ENCODE results near the gene ADIPOR2. TPM values are rescaled to one million over a fixed set of nuclear protein-coding genes. Genes with fewer than 3 reads are reported as not detected.

ADIPOR2 gene
- total RNA-seq, 1 donor: 18.3 TPM

DNA sequence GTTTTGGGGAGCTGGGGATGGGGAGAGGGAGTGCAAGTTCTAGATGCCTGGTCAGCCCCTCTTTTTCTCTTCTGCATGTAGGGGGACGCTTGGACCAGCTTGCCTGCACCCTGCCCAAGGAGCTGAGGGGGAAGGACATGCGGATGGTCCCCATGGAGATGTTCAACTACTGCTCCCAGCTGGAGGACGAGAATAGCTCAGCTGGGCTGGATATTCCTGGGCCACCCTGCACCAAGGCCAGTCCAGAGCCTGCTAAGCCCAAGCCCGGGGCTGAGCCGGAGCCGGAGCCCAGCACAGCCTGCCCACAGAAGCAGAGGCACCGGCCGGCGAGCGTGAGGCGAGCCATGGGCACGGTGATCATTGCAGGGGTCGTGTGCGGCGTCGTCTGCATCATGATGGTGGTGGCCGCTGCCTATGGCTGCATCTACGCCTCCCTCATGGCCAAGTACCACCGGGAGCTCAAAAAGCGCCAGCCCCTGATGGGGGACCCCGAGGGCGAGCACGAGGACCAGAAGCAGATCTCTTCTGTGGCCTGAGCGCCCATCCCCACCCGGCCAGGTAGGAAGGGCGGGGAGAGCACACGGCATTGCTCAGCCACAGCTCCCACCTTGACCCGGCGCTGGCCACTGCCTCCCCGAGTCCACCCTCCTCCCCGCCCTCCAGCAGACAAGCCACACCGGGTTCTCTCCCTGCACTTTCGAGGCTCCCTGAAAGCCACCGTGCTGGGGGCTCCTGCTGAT lies 143.5 kb downstream of the ADIPOR2 start:
- Histone ChIP-seq H3K9me3 (ENCODE audit: low read depth, low read length) (no peaks in the 10 kb centered on the region), H3K4me3 (ENCODE audit: low read length) (no peak overlapping the region), H3K27me3 (ENCODE audit: insufficient read depth, low read length) (peaks cover 4% of the 10 kb centered on the region), H3K4me1 (ENCODE audit: insufficient read depth, low read length) (no peaks in the 10 kb centered on the region)

DNA sequence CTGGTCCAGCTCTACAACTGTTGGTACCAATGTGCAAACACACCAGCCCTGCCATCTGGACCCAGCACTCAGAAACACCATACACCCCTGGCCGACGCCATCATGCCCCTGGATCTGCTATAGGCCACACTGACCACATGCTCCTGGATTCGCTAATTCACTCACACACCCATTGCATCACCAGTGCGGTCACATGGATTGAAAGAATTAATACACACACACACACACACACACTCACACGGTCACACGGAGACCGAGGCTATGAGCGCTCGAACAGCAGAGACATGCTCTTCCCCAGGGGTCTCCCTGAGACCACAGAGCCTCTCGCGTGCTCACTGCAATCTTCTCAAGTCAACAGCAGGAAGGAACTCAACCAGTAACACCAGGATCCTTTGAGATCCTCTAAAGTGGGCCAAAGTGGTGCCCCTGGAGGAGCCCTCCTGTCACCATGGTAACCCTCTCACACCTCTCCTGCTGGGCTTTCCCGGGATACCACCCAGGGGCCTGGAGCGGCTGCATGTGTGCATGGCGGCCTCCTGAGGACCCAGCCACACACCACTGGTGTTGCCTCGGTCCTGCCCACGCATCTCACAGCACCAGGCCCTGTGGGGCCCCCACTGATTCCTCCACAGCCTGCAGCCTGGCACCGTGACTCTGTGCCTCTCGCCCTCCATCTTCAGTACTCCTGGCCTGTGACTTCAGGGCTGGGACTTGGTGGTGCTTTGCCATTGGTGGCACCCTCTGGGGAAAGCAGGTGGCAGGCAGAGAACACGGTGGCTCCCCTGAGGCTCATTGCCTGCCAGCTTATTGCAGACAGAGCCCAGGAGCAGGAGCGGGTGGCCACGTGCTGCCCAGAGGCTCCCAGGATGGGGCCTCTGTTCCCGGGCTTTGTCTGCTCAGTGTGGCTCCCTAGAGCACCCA lies 144.6 kb downstream of the ADIPOR2 start:
- Histone ChIP-seq H3K27me3 (ENCODE audit: insufficient read depth, low read length) (peaks cover 4% of the 10 kb centered on the region), H3K4me1 (ENCODE audit: insufficient read depth, low read length) (no peaks in the 10 kb centered on the region), H3K4me3 (ENCODE audit: low read length) (no peak overlapping the region), H3K9me3 (ENCODE audit: low read depth, low read length) (no peaks in the 10 kb centered on the region)

DNA sequence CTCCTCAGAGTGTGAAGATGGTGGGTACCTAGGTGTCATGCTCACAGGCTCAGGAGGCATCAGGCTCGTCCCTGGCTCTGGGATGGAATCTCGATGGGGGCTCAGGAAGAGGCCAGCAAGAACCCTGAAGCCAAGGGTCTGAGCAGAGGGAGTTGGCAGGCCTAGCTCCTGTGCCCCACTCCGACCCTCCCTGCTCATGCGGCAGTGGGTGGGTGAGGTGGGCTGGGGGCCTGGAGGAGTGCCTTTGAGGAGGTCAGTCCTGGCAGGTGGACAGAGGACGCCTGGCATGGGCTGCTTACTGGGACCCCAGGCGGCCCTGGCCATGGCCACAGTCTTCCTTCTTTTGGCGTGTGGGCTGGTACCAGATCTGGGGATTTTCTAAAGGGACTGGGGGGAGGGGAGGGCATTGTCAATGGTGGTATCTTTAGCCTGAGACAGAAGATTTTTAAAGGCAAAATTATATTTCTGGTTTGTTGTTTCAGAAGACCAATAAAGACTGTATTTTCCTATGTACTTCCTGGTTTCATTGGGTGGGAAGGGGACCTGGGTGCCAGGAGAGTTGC lies 145.5 kb downstream of the ADIPOR2 start:
- Histone ChIP-seq H3K27me3 (ENCODE audit: insufficient read depth, low read length) (peaks cover 1% of the 10 kb centered on the region), H3K4me1 (ENCODE audit: insufficient read depth, low read length) (no peaks in the 10 kb centered on the region), H3K4me3 (ENCODE audit: low read length) (no peak overlapping the region)

DNA sequence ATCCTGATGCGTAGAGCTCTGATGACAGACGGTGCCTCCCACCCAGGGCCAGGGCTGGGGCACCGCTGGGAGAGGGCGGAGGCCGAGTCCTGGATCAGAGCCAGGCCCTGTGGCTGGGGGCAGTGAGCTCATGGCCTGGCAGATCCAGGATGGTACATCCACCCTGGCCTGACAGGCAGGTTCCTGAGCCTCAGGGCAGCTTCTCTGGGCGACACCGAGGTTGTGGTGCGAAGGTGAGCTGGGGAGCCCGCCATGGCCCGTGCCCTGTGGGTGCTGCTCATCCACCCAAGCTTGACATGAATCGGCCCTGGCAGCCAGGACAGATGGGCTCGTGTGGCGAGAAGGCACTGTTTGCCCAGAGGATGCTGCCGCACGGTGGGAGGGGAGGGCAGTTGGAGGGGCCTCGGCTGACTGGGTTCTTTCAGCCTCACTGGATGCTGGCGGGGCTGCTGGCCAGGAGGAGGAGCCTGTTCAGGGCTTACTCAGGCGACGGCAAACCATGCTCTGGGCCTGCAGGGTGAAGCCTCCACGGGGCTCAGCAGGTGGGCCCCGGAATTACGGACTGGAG lies 146.1 kb downstream of the ADIPOR2 start:
- no peaks in the 10 kb centered on the region for H3K27me3 ChIP-seq (ENCODE audit: insufficient read depth, low read length)
- no peak overlapping the region for H3K4me3 ChIP-seq (ENCODE audit: low read length)
- no peaks in the 10 kb centered on the region for H3K9me3 ChIP-seq (ENCODE audit: low read depth, low read length)
- H3K4me1 ChIP-seq (ENCODE audit: insufficient read depth, low read length): peaks cover 2% of the 10 kb centered on the region

More for the DNA sequence above, 145.5 kb downstream of the ADIPOR2 start:
- H3K9me3 ChIP-seq (ENCODE audit: low read depth, low read length): no peaks in the 10 kb centered on the region

DNA sequence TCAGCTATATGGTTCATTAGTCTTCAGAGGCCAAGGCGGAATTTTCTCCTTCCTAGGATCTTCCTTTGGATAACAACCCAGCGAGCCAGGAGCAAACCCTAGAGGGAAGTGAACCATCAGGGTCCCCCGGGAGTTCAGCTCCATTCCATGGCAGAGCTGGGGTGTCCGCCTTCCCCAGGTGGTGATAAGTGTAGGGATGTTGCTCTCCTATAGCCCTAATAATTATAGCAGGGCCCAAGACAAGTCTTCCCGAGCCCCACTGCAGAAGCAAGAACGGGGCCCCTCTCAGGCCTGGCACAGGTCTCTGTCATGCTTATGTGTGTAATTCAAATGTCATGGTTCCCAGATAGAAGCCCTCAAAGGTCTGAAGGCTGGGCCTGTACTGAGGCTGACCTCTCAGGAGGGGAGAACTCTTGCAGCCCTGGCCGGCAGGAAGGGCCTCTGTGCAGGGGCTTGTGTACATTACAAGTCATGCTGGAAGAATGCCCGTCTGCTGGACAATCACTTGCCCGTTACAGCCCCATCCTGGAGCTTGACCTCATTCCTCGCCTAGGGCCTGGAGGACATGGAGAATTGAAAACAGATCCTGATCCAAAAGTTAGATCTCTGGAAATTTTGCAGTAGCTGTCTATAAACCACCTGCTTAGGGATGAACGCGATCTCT lies 146.8 kb downstream of the ADIPOR2 start:
- Histone ChIP-seq H3K4me3 (ENCODE audit: low read length) (no peak overlapping the region), H3K9me3 (ENCODE audit: low read depth, low read length) (no peaks in the 10 kb centered on the region), H3K27me3 (ENCODE audit: insufficient read depth, low read length) (no peaks in the 10 kb centered on the region), H3K4me1 (ENCODE audit: insufficient read depth, low read length) (peaks cover 5% of the 10 kb centered on the region)

Other genes with a start within 250 kb of the ADIPOR2 start
- gene FBXL14, start 96.5 kb upstream of the ADIPOR2 start, total RNA-seq: 21.1 TPM
- gene WNT5B, start 61.8 kb upstream of the ADIPOR2 start, total RNA-seq: not detected
- 0.10 TPM for gene LRTM2, start 129.5 kb downstream of the ADIPOR2 start, total RNA-seq
- 17.2 TPM for gene CACNA2D4, start 227.6 kb downstream of the ADIPOR2 start, total RNA-seq